Uterus (tissue), 4 donors: Measurements from ENCODE around the gene BCAR3. TPM values are rescaled to one million over a fixed set of nuclear protein-coding genes. Genes with fewer than 3 reads are reported as not detected.

ENCODE experiments used
- DNase-seq, 2 donors: peaks; one replicate each; pipeline ENCODE4 v3.0.0-alpha.2; 2019 to 2020
- H3K27ac ChIP-seq, 2 donors: fragments of 200-600 bp; sonication (generic); 1 replicate in 1 of 2; 2 replicates in 1 of 2; pipeline ENCODE4 v1.5.1; 2016 to 2018
- H3K27me3 ChIP-seq, 2 donors: fragments of 200-600 bp; sonication (generic); one replicate each; pipeline ENCODE4 v1.5.1; 2018 to 2019; ENCODE audit warnings: control low read depth in 1 of 2
- H3K36me3 ChIP-seq, 2 donors: fragments of 200-600 bp; sonication (generic); one replicate each; pipeline ENCODE4 v1.5.1; 2019; ENCODE audit warnings: control low read depth in 1 of 2
- H3K4me1 ChIP-seq, 2 donors: fragments of 200-600 bp; sonication (generic); one replicate each; pipeline ENCODE4 v1.5.1; 2018 to 2019; ENCODE audit warnings: control low read depth in 1 of 2
- H3K4me3 ChIP-seq, 2 donors: fragments of 200-600 bp; sonication (generic); 1 replicate in 1 of 2; 2 replicates in 1 of 2; pipeline ENCODE4 v1.5.1; 2018 to 2019; ENCODE audit warnings: mild to moderate bottlenecking in 1 of 2
- H3K9me3 ChIP-seq, 2 donors: fragments of 200-600 bp; sonication (generic); one replicate each; pipeline ENCODE4 v1.5.1; 2019; ENCODE audit warnings: control low read depth in 1 of 2
- CTCF ChIP-seq, 4 experiments: fragments of 200-600 bp in 2 of 4; fragments of 450-650 bp in 2 of 4; sonication (generic) in 2 of 4; IDR thresholded peaks; one replicate each; pipeline ENCODE4 v1.5.1; 2016 to 2019; ENCODE audit warnings: antibody characterized with exemption in 4 of 4, mild to moderate bottlenecking in 2 of 4, moderate library complexity in 1 of 4
- POLR2A ChIP-seq, 2 donors: fragments of 450-650 bp; IDR thresholded peaks; one replicate each; pipeline ENCODE4 v1.6.1; 2016; ENCODE audit warnings: antibody characterized with exemption in 2 of 2, mild to moderate bottlenecking in 1 of 2, moderate library complexity in 1 of 2
- intact Hi-C: fragments of 100-400 bp; cut with DNase I; formaldehyde crosslinking; loops from one replicate; pipeline ENCODE4 v1.15.1; 2023; ENCODE audit warnings: low total_unique reads
- total RNA-seq, 4 donors: library from RNA; depleted of rRNA in 3 of 4; stranded (reverse); fragments of >200 nt in 3 of 4; gene quantifications; one replicate each; pipeline versions ENCODE4 v1.1.0 to v1.2.4, GENCODE V29; 2014 to 2023
- donor health status: DM: yes; HTN: yes; CAD: no.

The BCAR3 gene
- total RNA-seq, 4 donors from 2014 or later = 8.5 to 56.8 (median 20.2) TPM

GRCh38 chr1:93526431-93526830 lies 155.2 kb downstream of the BCAR3 start:
- no peaks in the 10 kb centered on the region for H3K9me3 ChIP-seq
- intact Hi-C loops = no loop called here
- peaks cover 0 to 3% of the 10 kb centered on the region in 2 donors for H3K4me1 ChIP-seq
- no peaks in the 10 kb centered on the region for H3K36me3 ChIP-seq
- DNase-seq = no peak
- no peak overlapping the region for H3K4me3 ChIP-seq
- no peak overlapping the region for H3K27ac ChIP-seq
- no peaks in the 10 kb centered on the region for H3K27me3 ChIP-seq
- no peak for TF ChIP-seq CTCF (IDR thresholded peaks at IDR 0.05)
- no peak for TF ChIP-seq POLR2A (IDR thresholded peaks at IDR 0.05)

GRCh38 chr1:93525431-93525830 lies 156.2 kb downstream of the BCAR3 start:
- H3K27ac ChIP-seq = no peak overlapping the region

GRCh38 chr1:93522721-93523120 lies 158.9 kb downstream of the BCAR3 start:
- TF ChIP-seq CTCF (IDR thresholded peaks at IDR 0.05) (no peak), POLR2A (IDR thresholded peaks at IDR 0.05) (no peak)
- intact Hi-C loops = no loop called here
- Histone ChIP-seq H3K27me3 (no peaks in the 10 kb centered on the region), H3K4me3 (no peak overlapping the region), H3K9me3 (no peaks in the 10 kb centered on the region), H3K27ac (no peak overlapping the region), H3K4me1 (peaks cover 0 to 3% of the 10 kb centered on the region in 2 donors), H3K36me3 (no peaks in the 10 kb centered on the region)
- DNase-seq = no peak

More at GRCh38 chr1:93525431-93525830, 156.2 kb downstream of the BCAR3 start:
- no peaks in the 10 kb centered on the region for H3K36me3 ChIP-seq
- no peak overlapping the region for H3K4me3 ChIP-seq
- no peaks in the 10 kb centered on the region for H3K9me3 ChIP-seq
- intact Hi-C loops = no loop called here
- H3K27me3 ChIP-seq = no peaks in the 10 kb centered on the region
- peaks cover 0 to 3% of the 10 kb centered on the region in 2 donors for H3K4me1 ChIP-seq
- no peak for DNase-seq
- TF ChIP-seq CTCF (IDR thresholded peaks at IDR 0.05) (no peak), POLR2A (IDR thresholded peaks at IDR 0.05) (no peak)

GRCh38 chr1:93521618-93522017 lies 160.0 kb downstream of the BCAR3 start:
- H3K27ac ChIP-seq = no peak overlapping the region
- H3K27me3 ChIP-seq = no peaks in the 10 kb centered on the region
- TF ChIP-seq CTCF (IDR thresholded peaks at IDR 0.05) (no peak), POLR2A (IDR thresholded peaks at IDR 0.05) (no peak)
- H3K4me1 ChIP-seq = peaks cover 0 to 3% of the 10 kb centered on the region in 2 donors
- intact Hi-C loops = no loop called here
- H3K36me3 ChIP-seq = no peaks in the 10 kb centered on the region
- no peak overlapping the region for H3K4me3 ChIP-seq
- H3K9me3 ChIP-seq = no peaks in the 10 kb centered on the region
- DNase-seq = no peak

- intact Hi-C loops = no loop called here
- Histone ChIP-seq H3K27ac (no peak overlapping the region), H3K27me3 (no peaks in the 10 kb centered on the region), H3K4me3 (no peak overlapping the region), H3K9me3 (no peaks in the 10 kb centered on the region), H3K36me3 (no peaks in the 10 kb centered on the region), H3K4me1 (peaks cover 0 to 3% of the 10 kb centered on the region in 2 donors)
- TF ChIP-seq CTCF (IDR thresholded peaks at IDR 0.05) (no peak), POLR2A (IDR thresholded peaks at IDR 0.05) (no peak)
- DNase-seq = no peak
Observed at GRCh38 chr1:93519199-93519829, 162.3 kb downstream of the BCAR3 start.
